Measurements from ENCODE around the gene RPS6KB1. TPM values are rescaled to one million over a fixed set of nuclear protein-coding genes. Genes with fewer than 3 reads are reported as not detected.
"Not testable (repeated sequence)": the region's sequence is repeated elsewhere in the genome, so short reads cannot be mapped to it uniquely, and the experiment has no call there.

RPS6KB1 gene
- 10 to 100 TPM; 32.2 to 48.0 (median 40.8) TPM for polyA plus RNA-seq (ENCODE audit: insufficient read length in 4 of 4)

DNA sequence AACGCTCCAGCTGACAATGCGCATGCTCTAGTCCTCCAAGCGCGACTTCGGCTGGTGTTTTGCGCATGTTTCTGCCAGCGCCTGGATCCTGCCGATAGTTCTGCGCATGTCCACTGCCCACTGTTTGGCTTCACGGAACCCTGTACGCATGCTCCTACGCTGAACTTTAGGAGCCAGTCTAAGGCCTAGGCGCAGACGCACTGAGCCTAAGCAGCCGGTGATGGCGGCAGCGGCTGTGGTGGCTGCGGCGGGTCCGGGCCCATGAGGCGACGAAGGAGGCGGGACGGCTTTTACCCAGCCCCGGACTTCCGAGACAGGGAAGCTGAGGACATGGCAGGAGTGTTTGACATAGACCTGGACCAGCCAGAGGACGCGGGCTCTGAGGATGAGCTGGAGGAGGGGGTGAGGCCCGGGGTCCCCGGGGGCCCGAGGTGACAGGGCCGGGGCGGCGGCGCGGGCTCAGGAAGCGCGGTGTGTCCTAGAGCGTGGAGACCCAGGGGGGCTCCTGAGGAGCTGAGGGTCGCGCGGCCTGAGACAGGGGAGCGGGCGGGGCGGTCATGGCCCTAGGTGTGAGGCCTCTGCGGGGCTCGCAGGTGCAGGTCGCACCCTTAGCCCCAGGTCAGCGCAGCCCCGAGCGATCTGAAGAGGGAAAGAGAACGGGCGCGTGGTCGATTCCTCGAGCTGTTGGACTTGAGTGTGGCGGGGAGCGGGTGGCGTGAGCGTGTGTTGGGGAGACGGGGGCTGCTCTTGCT is at the start of gene RPS6KB1, which contains the start of gene TUBD1:
Gene RPS6KB1, plus strand, starts transcription at position 198 of the 752 bp plus-strand sequence. Its CDS starts 64 bp downstream, at position 262.
Gene TUBD1, minus strand, starts transcription at position 20 of the 752 bp plus-strand sequence. CDS start 1,941 bp downstream, outside the sequence.
- DNase-seq (ENCODE audit: low read depth in 4 of 4, low spot score in 2 of 4), result peak; percentile 97 to 99 (median 98)

DNA sequence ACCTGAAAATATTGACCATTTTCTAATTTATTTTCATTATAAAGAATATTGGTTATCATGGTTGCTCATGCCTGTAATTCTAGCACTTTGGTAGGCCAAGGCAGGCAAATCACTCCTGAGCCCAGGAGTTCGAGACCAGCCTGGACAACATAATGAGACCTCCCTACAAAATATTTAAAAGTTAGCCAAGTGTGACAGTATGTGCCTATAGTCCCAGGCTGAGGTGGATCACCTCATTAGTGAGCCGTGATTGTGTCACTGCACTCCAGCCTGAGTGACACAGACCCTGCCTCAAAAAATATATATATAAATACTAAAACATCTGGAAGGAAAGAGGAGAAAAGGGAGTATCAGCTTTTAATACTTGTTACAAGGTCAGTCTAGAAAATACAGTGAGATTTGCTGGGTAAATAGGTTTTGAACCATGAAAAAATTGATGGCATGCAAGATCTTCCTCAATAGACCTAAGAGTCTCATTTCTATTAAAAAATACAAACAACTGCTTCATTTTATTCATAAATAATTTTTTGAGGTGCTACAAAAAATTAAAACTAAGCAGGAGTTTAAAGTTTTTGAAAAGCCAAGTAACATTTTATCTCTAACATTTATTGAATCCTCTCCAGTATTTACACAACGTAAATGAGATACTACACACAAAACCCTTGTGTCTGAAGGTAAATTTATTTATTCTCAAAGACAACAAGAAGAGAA is 47.9 kb upstream of the RPS6KB1 start:
- no peak for DNase-seq (ENCODE audit: low read depth in 4 of 4, low spot score in 2 of 4)

DNA sequence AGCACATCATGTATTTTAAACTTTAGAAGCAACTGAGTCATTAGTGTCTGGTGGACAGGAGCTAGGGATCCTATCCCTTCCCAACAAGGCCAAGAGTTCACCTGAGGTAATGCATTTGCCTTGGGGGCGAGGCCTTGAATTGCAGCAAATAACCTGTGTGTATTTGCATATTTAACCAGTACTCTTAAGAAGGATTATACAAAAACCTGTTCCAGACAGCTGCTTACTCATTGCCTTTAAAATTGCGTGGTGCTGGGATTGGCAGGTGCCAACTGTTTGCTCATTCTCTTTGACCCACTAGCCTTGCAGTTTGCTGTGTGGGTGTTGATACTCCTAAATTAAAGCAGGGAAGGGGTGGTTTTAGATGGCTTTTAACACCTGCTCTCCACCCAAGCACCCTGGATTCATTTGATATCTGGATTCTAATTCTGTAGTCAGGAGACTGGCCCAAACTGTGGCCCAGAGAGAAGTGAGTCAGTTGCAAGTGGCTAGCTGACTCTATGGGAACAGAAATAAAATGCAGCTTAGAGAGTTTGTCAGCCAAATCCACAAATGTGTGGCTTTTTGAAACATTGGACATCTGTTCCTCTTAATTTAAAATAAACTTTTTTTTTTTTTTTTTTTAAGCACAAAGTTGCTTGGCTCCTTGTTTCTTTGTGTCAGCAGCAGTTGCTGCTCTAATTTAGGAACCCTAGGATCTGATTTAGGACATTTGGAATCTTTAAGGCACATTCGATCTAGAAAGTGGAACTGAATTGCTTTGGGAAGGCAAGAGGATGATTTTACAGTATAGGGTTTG is 47.1 kb upstream of the RPS6KB1 start:
- DNase-seq (ENCODE audit: low read depth in 4 of 4, low spot score in 2 of 4), result no peak

DNA sequence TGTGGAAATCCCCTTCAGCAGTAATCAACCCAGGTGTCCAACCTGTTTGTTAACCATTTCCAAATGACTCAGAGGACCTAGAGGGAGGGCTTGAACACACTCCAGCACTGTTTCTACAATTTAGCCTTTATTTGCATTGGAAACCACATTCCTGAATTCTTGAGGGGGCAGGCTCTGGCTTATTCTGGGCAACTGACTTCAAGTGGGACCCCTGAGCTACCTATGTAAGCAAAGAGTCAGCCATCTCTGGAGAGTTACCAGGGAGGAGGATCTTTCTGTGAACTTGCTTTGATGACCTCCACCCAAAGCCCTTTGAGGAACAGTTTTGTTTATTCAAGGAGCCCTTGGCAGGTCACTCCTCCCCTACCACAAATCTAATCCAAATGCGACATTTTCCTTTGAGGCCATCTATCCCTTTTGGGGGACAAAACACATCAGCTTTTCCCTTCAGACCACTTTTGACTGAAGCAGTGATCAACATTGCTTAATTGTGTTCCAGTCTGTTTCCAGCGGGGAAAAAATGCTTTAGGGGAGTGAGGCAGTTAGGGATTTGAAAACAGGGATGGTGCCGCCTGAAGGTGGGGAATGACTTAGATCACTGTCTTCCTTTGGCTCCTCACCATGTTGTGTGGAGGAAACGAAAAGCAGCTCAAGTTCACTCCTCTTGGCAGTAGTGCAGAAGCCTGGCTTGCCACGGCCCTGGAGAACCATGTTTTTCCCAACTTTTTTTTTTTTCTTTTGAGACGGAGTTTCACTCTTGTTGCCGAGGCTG is 46.3 kb upstream of the RPS6KB1 start:
- no peak for DNase-seq (ENCODE audit: low read depth in 4 of 4, low spot score in 2 of 4)

DNA sequence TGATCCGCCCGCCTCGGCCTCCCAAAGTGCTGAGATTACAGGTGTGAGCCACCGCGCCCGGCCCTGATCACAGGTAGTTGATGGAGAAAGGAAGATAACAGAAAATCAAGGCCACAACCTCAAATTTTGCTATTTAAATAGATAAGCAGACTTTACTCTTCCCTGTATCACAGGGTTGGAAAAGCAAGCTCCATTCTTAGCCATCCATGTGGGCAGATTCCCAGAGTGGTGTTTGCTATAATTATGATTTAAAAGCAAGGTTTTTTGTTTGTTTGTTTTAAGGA is 44.6 kb upstream of the RPS6KB1 start:
- DNase-seq (ENCODE audit: low read depth in 4 of 4, low spot score in 2 of 4), result no peak

DNA sequence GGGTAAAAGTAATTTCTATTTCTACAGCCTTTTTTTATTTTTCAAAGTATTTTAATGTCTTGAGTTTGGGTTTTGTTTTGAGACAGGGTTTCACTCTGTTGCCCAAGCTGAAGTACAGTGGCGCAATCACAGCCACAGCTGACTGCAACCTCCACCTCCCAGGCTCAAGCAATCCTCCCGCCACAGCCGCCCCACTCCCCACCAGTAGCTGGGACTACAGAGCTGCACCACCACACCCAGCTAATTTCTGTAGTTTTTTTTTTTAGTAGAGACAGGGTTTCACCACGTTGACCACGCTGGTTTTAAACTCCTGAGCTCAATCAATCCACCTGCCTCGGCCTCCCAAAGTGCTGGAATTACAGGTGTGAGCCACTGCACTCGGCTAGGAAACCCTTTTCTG is 44.1 kb upstream of the RPS6KB1 start:
- DNase-seq (ENCODE audit: low read depth in 4 of 4, low spot score in 2 of 4), result no peak

DNA sequence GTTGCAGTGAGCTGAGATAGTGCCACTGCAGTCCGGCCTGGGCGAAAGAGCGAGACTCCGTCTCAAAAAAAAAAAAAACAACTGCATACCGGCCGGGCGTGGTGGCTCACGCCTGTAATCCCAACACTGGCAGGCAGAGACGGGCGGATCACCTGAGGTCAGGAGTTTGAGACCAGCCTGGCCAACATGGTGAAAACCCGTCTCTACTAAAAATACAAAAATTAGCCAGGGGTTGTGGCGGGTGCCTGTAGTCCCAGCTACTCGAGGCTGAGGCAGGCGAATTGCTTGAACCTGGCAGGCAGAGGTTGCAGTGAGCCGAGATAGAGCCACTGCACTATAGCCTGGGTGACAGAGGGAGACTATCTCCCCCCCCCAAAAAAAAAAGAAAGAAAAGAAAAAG is 42.6 kb upstream of the RPS6KB1 start:
- DNase-seq (ENCODE audit: low read depth in 4 of 4, low spot score in 2 of 4), result not testable (repeated sequence)

DNA sequence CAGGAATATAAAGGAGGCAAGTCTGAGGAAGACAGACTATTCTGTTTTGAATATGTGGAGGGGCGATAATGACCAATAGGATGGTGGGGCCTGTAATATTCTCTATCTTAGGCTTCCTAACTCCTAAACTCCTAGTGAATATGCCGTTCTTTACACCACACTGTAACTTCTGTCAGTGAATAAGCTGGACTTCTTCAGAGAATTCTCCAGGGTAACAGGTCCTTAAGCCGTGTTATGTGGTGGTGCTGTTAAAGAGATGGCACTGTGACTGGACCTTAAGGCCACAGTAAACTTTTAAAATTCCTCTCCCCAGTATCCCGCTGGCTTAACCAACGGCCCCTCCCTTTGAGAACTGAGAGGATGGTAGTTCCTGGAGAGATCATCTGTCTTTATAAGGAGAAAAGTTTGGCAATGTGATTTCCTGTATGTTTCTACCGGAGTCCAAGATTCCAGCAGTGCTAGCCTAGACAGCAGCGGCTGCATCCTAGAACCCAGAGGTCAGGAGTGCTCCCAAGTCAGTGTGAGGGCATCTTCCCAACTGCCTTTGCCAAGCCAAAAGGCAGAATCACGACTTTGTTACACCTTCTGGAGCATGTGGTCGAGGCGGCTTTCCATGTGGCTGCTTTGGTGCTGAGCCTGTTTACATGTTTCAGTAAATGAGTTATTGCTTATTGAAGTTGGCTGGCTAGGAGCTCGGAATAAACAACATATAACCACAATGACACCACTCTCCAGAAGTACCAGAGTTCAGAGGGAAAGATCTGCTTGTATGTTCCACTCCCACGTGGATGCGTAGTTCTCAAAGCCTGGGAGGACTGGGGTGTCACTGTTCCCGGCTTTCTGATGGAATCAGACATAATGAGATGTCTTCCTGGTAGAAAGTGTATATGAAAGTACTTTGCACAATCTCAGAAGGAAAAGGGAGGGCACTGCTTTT is 41.2 kb upstream of the RPS6KB1 start:
- DNase-seq (ENCODE audit: low read depth in 4 of 4, low spot score in 2 of 4), result no peak

DNA sequence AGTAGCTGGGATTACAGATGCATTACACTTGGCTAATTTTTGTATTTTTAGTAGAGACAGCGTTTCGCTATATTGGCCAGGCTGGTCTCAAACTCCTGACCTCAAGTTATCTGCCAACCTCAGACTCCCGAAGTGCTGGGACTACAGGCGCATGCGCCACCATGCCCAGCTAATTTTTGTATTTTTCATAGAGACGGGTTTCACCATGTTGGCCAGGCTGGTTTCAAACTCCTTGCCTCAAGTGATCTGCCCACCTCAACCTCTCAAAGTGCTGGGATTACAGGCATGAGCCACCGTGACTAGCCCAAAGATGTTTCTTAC is 40.1 kb upstream of the RPS6KB1 start:
- not testable (repeated sequence) for DNase-seq (ENCODE audit: low read depth in 4 of 4, low spot score in 2 of 4)

DNA sequence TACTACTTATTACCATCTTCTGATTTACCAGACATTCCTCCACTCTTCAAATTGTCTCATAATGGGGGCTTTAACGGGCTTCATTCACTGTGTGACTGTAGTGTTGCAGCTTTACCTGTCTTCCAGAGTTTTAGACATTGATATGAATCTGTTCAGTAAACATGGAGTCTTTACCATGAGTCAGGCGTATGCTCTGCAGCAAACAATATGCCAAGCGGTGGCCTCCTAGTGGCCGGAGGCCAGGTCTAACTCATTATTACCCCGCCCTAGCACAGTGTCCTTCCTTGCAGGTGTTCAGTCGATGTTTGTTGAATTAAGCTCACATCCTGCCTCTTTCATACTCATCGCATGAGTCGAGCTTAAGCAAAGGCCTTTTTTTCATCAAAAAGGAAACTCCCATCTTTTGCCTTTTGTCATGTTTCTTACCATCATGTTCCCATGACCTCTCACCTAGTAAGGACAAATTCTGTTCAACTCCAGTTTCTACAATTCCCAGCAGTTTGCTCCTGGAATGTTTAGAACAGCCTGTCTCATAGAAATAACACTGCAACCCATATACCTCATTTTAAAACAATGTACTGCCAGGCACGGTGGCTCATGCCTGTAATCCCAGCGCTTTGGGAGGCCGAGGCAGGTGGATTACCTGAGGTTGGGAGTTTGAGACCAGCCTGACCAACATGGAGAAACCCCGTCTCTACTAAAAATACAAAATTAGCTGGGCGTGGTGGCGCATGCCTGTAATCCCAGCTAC is 39.6 kb upstream of the RPS6KB1 start:
- DNase-seq (ENCODE audit: low read depth in 4 of 4, low spot score in 2 of 4), result no peak

DNA sequence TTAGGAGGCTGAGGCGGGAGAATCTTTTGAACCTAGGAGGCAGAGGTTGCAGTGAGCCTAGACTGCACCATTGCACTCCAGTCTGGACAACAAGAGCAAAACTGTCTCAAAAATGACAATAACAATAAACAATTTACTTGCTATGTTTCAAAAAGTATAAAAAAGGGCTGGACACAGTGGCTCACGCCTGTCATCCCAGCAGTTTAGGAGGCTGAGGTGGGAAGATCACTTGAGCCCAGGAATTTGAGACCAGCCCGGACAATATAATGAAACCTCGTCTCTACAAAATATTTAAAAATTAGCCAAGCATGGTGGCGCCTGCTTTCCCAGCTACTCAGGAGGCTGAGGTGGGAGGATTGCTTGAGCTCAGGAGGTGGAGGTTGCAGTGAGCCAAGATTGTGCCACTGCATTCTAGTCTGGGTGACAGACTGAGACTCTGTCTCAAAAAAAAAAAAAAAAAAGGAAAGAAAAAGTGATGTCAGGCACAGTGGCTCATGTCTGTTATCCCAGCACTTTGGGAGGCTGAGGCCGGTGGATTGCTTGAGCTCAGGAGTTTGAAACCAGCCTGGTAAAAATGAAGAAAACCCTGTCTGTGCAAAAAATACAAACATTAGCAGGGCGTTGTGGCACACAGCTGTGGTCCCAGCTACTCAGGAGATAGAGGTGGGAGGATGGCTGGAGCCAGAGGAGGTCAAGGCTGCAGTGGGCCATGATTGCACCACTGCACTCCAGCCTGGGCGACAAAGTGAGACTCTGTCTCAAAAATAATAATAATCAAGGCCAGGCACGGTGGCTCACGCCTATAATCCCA is 38.8 kb upstream of the RPS6KB1 start:
- not testable (repeated sequence) for DNase-seq (ENCODE audit: low read depth in 4 of 4, low spot score in 2 of 4)

DNA sequence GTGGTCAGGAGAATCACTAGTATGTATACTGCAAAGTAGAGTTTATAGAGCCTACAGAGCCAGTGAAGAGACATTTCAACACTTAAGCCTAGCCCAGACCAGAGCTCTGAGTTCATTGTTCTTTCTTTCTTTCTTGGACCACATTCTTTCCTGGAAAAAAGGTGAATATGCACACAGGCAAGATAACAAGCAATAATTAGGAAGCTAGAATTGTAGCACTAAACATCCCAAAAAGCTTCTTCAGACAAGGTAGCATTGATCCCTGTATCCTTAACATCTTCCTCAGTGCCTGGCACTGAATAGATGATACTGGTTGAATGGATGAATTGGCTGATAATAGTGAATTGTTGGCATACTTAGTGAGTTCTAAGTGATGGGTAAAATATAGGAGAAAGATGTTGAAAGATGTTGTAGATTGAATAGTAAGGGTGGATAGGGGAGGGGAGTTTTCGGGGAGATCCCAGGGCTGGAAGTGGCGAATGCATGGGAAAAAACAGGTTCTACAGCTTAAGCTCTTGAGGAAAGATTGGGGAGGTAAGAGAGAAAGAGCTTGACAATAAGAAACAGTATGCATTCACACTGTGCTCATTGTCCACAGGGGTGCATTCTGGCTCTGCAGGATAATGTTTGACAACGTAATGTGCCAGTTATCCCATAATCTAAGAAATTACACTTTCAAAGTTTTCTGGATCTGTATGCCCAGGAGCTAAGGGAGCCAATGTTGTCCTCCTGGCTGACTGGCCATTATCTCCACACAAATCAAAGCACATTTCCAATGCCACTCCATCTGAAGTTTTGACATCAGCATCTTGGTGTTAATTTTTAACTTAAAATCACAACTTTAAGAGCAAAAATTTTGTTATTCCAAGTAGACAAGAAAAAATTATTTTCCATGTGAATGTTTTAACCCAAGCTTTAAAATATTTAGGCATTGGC is 35.8 kb upstream of the RPS6KB1 start:
- no peak for DNase-seq (ENCODE audit: low read depth in 4 of 4, low spot score in 2 of 4)

DNA sequence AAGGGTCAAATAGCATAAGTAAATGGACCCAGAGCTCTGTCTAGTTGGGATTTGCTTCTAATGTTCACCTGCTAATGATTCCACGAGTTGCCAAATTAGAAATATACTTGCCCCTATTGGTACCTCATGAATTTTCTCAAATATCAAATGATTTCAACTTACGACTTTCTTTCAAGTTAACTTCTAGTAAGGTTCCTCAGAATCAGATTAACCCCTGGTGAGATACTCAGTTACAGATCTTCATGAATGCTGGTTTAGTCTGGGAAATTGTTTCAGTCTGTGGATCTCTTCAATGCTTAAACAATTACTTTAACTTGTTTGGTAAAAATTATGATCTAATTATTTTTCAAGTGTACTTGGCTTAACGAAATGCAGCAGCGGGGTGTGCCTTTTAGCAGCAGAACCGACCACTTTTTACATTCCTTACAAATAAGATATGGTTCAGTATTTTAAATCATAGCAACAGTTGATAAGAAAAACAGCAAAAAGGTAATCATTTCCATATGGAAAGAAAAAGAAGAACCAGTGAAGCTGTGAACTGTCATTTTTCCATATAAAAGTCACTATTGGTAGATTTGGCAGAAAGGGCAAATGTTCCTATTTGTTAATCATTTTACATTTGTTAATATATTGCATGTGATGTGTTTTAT is 34.6 kb upstream of the RPS6KB1 start:
- DNase-seq (ENCODE audit: low read depth in 4 of 4, low spot score in 2 of 4), result no peak

DNA sequence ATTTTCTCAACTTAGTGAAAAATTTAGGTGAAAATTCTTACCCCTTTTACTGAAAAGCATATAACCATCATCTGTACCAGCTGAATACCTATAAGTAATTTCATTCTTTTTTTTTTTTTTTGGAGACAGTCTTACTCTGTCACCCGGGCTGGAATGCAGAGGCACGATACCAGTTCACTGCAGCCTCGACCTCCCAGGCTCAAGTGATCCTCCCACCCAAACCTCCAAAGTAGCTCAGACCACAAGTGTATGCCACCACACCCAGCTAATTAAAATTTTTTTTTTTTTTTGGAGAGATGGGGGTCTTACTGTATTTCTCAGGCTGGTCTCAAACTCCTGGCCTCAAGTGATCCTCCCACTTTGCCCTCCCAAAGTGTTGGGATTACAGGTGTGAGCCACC is 34.0 kb upstream of the RPS6KB1 start:
- no peak for DNase-seq (ENCODE audit: low read depth in 4 of 4, low spot score in 2 of 4)

DNA sequence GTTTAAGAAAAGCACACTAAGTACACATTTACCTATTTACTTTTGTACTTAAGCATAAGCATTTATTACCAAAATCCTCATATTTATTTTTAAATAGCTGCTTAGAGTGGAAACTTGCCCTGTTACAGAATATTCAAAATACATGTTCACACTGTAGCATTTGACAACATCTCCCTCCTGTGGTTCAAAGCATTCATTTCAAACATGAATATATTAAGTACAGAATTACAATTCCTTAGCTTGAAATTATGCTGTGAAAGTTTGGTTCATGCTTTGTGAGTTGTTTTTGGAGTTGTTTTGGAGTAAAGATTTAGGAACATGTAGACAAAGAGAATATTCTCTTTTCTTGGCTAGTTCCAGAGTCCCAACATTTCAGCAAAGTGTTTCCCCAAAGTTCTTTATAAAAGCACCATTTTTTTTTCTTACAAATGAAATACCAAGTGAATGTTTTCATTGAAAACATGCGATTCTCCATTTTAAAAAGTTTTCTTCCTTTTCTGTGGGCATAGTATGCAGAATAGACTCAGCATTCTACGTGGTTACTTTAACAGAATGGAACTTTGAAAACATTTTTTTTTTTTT is 33.4 kb upstream of the RPS6KB1 start:
- no peak for DNase-seq (ENCODE audit: low read depth in 4 of 4, low spot score in 2 of 4)

DNA sequence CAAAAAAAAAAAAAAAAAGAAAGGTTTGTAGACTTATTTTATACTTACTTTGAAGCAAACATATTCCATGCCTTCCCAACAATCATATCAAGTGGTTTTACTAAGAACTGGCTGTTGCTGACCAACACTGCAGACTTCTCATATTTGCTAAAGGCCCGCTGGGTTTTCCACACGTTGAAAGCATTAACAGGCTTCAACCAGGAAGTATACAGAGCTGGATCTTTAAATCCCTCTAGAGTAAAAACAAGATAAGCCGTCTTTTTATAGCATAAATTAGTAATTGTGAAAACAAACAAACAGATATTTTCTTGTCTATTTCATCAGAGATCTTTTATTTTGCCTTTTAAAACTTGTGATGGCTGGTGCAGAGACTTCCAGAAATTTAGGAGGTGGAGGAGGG is 29.3 kb upstream of the RPS6KB1 start:
- no peak for DNase-seq (ENCODE audit: low read depth in 4 of 4, low spot score in 2 of 4)
